Body of pancreas (tissue), 2 donors: ENCODE data around the gene HIGD2B. TPM values are rescaled to one million over a fixed set of nuclear protein-coding genes. Genes with fewer than 3 reads are reported as not detected.

Experiments used
- small RNA-seq: library from RNA; depleted of rRNA; stranded (forward); fragments of <200 nt; gene quantifications from one replicate; pipeline ENCODE3, GENCODE V24; 2016
- total RNA-seq, 2 donors: library from RNA; depleted of rRNA; stranded (reverse); fragments of >200 nt; gene quantifications; one replicate each; pipeline ENCODE4 v1.1.0, GENCODE V29; 2016

The HIGD2B gene
- total RNA-seq, 2 donors from 2014 or later, result not detected

Small RNA genes within 50 kb of the gene (small RNA-seq; reads per million reads assigned to genes)
- not detected for gene RN7SL853P

Other genes starting within 250 kb of the HIGD2B start
- gene ARIH1, start 211.9 kb downstream of the HIGD2B start, total RNA-seq, result 10 to 100 TPM; 28.5 to 52.1 TPM
- gene GOLGA6B, start 31.5 kb downstream of the HIGD2B start, total RNA-seq, result not detected
- 10 to 100 TPM; 20.2 to 26.4 TPM for gene BBS4, start within 50 bp of the HIGD2B start, total RNA-seq
- gene ADPGK, start 97.6 kb upstream of the HIGD2B start, total RNA-seq, result 10 to 100 TPM; 52.1 to 85.0 TPM